NK-92 treated with Interleukin-12 subunit alpha and Interleukin-12 subunit beta, amount 100 ng/mL, for 24 hours (cell line): ENCODE measurements around the gene DAPK2.
"Not testable (repeated sequence)": the region's sequence is repeated elsewhere in the genome, so short reads cannot be mapped to it uniquely, and the experiment has no call there.

Experiments used
- DNase-seq: peaks from one replicate; lab custom pipeline; 2025; lab: John Stamatoyannopoulos, UW

DAPK2 gene

GRCh38 chr15:63915209-63915872 is 130.9 kb downstream of the DAPK2 start:
- DNase-seq = no peak

GRCh38 chr15:63913786-63914315 is 132.4 kb downstream of the DAPK2 start:
- DNase-seq = no peak

GRCh38 chr15:63913336-63913735 is 132.9 kb downstream of the DAPK2 start:
- no peak for DNase-seq

- DNase-seq = no peak
These were observed 134.1 kb downstream of the DAPK2 start for GRCh38 chr15:63912061-63912615.

GRCh38 chr15:63911160-63911559 is 135.1 kb downstream of the DAPK2 start:
- no peak for DNase-seq

- DNase-seq = no peak
These were observed 136.4 kb downstream of the DAPK2 start for GRCh38 chr15:63909819-63910437.

- DNase-seq = no peak
These were observed 137.3 kb downstream of the DAPK2 start for GRCh38 chr15:63908991-63909390.

GRCh38 chr15:63908281-63908680 is 138.0 kb downstream of the DAPK2 start:
- no peak for DNase-seq

- DNase-seq = no peak
These were observed 138.8 kb downstream of the DAPK2 start for GRCh38 chr15:63907521-63907920.

GRCh38 chr15:63906266-63906584 is 140.1 kb downstream of the DAPK2 start:
- DNase-seq = peak; percentile 55

GRCh38 chr15:63905558-63906265 is 140.6 kb downstream of the DAPK2 start:
- no peak for DNase-seq

GRCh38 chr15:63905131-63905530 is 141.2 kb downstream of the DAPK2 start:
- no peak for DNase-seq

GRCh38 chr15:63904042-63904441 is 142.2 kb downstream of the DAPK2 start:
- DNase-seq = no peak

GRCh38 chr15:63902671-63903035 is 143.6 kb downstream of the DAPK2 start:
- no peak for DNase-seq

GRCh38 chr15:63901912-63902670 is 144.2 kb downstream of the DAPK2 start:
- no peak for DNase-seq

GRCh38 chr15:63900306-63900705 is 146.0 kb downstream of the DAPK2 start:
- no peak for DNase-seq

- DNase-seq = not testable (repeated sequence)
These were observed 146.7 kb downstream of the DAPK2 start for GRCh38 chr15:63899606-63900005.

GRCh38 chr15:63899193-63899592 is 147.1 kb downstream of the DAPK2 start:
- DNase-seq = no peak

- peak; percentile 94 for DNase-seq
These were observed 149.8 kb downstream of the DAPK2 start for GRCh38 chr15:63896336-63897115.

GRCh38 chr15:63895787-63896218 is 150.5 kb downstream of the DAPK2 start:
- peak; percentile 43 for DNase-seq

GRCh38 chr15:63895194-63895593 is 151.1 kb downstream of the DAPK2 start:
- peak; percentile 34 for DNase-seq

GRCh38 chr15:63894662-63894949 is 151.7 kb downstream of the DAPK2 start:
- DNase-seq = no peak
